8988T (cell line): ENCODE data around the gene PIK3R2.
"Not testable (repeated sequence)": the region's sequence is repeated elsewhere in the genome, so short reads cannot be mapped to it uniquely, and the experiment has no call there.

Experiments used
- DNase-seq: peaks from one replicate; pipeline ENCODE4 v3.0.0; 2011

The PIK3R2 gene

GRCh38 chr19:18152817-18153555 is at the start of gene PIK3R2:
Gene PIK3R2, plus strand, starts transcription at chr19:18153163. Its CDS starts 2,717 bp downstream, at chr19:18155880.
- DNase-seq, result peak; percentile 98

- no peak for DNase-seq
These were observed 48.2 kb upstream of the PIK3R2 start for GRCh38 chr19:18104793-18105131.

- not testable (repeated sequence) for DNase-seq
These were observed 47.7 kb upstream of the PIK3R2 start for GRCh38 chr19:18105259-18105658.

GRCh38 chr19:18107235-18107634 is 45.7 kb upstream of the PIK3R2 start:
- no peak for DNase-seq

DNA sequence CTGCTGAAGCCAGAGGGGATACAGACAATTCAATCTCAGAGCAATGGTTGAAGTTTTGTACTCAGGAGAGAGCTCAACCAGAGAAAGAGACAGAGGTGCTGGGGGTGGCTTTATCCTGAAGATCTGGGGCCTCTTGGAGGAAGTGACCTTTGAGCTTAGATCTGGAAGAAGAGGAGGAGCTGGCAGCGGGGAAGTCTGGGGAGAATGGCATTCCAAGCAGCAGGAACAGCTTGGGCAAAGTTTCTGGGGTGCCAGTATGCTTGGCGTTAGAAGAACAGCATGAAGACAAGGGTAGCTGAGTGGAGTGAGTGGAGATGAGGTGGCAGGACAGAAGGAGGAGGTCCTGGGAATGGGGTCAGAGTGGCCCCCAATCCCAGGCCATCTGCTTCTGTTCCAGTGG is 44.1 kb upstream of the PIK3R2 start:
- DNase-seq, result no peak

- no peak for DNase-seq
These were observed 43.6 kb upstream of the PIK3R2 start for GRCh38 chr19:18109341-18109732.

GRCh38 chr19:18109733-18110608 is 43.0 kb upstream of the PIK3R2 start:
- peak; percentile 81 for DNase-seq

- no peak for DNase-seq
These were observed 42.2 kb upstream of the PIK3R2 start for GRCh38 chr19:18110609-18111232.

DNA sequence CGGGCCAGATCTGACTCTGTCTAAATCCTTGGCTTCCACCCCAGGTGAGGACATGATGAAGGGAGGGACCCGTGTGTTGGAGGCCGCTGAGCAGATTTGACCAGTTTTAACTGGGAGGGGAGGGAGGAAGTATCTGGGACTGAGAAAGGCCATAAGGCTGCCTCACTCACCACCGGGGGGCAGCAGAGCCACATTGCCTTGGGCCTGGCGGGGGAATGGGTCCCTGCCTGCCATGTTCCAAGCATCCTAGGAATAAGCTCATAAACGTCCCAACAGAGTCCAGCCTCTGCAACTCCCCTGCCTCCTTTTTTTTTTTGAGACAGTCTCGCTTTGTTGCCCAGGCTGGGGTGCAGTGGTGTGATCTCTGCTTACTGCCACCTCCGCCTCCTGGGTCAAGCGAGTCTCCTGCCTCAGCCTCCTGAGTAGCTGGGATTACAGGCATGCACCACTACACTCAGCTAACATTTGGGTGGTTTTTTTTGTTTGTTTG is 39.9 kb upstream of the PIK3R2 start:
- peak; percentile 88 for DNase-seq

DNA sequence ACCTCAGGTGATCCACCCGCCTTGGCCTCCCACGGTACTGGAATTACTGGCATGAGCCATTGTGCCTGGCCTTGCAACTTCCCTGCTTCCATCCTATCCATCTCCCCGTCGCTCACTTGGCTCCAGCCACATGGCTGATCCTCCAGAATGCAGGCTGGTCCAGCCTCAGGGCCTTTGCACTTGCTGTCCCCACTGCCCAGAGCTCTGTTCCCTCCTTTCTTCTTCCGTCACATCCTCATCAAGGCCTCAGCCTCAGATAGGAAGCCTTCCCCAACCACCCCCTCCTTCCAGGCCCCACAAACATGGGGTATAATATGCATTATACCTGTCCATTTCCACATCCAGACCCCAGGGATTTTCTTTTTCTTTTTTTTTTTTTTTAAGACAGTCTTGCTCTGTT is 39.1 kb upstream of the PIK3R2 start:
- no peak for DNase-seq

DNA sequence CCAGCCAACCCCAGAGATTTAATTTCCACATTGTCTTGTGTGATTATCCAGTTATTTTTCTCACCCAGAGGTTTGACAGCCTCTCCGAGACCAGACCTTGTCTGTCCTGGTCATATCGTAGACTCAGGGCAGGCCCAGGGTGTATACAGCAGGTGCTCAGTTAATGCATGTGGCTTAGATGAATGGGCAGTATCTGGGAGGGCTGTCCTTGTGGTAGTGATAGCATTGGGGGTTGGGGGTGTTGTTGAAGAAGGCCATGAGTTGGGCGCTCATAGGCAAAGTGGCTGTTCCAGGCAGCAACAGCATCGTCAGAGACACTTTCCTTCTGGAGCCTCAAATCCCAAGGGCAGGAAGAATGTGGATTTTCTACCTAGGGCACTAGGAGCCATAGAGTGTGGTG is 38.5 kb upstream of the PIK3R2 start:
- DNase-seq, result no peak

- DNase-seq, result no peak
These were observed 35.6 kb upstream of the PIK3R2 start for GRCh38 chr19:18117364-18117691.

GRCh38 chr19:18117692-18118378 is 35.1 kb upstream of the PIK3R2 start:
- DNase-seq, result peak; percentile 97

DNA sequence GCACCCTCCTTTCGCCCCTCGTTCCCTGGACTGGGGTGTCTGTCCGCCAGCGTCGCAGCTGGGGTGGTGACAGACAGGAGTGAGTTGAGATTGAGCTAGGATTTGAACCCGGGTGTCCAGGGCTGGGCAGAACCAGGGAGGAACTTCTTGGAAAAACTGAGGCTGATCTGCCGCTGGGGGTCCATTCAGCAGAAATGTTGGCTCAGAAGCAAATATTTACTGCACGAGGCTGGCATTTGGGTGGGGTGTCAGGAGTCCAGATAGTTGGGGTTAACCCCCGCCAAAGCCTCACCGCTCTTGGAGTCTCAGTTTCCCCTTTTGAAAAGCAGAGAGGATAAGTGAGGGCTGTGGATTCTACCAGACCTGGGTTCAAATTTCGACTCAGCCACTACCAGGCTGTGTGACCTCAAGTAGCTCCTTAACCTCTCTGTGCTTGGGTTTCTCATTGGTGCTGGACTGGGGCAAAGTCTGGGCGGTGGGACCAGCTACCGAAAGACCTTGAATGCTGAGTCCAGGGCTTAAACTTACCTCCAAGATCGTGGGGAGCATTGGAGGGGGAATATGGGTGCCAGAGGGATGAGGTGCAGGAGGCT is 34.4 kb upstream of the PIK3R2 start:
- no peak for DNase-seq

- no peak for DNase-seq
These were observed 33.8 kb upstream of the PIK3R2 start for GRCh38 chr19:18119013-18119716.

GRCh38 chr19:18119717-18120105 is 33.3 kb upstream of the PIK3R2 start:
- no peak for DNase-seq

GRCh38 chr19:18120127-18120526 is 32.8 kb upstream of the PIK3R2 start:
- no peak for DNase-seq

DNA sequence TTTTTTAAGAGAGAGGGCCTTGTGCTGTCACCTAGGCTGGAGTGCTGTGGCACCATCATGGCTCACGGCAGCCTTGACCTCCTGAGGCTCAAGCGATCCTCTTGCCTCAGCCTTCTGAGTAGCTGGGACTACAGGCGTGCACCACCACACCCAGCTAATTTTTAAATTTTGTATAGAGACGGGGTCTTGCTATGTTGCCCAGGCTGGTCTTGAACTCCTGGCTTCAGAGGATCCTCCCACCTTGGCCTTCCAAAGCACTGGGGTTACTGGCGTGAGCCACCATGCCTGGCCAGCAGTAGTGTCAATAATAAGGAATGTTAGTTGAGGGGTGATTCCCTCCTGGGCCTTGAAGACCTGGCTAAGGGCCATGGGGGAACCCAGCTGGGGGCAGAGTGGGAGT is 31.8 kb upstream of the PIK3R2 start:
- DNase-seq, result no peak

- DNase-seq, result no peak
These were observed 30.5 kb upstream of the PIK3R2 start for GRCh38 chr19:18122424-18122823.

DNA sequence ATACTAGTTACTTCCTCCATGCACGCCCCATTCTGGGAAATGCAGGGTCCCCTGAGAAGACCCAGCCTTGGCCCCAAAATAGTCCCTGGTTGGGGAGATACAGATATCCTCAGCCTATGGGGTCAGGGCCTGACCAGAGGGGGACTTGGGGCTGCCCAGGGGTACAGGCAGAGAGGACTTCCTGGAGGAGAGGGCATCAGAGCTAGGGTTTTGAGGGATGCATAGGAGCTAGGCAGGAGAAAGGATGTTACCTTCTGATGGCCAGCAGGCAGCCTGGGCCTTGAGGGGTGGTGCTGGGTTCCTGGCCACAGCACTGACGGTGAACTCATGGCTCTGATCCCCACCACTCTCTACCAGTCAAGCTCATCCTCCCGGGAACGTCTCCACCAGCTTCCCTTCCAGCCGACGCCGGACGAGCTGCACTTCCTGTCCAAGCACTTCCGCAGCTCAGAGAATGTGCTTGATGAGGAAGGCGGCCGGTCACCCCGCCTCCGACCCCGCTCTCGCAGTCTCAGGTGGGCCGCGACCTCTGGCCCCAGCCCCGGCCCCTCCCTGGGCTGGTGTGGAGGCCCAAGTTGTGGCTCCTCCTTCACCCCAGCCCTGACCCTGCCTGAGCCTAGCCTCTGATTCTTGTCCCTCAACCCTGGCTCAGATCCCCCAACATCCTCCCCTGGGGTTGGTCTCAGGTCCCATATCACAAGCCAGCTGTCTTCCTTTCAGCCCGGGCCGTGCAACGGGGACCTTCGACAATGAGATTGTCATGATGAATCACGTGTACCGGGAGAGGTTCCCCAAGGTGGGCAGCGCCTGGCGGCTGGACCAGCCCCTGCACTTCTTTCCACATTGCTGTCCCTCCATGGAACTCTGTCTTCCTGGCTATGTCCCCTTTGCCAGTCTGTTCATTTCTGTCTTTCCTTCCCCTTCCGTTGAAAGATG is 29.8 kb upstream of the PIK3R2 start:
- DNase-seq, result no peak

- no peak for DNase-seq
These were observed 29.1 kb upstream of the PIK3R2 start for GRCh38 chr19:18123819-18124218.
